Caco-2 (cell line): ENCODE data around the gene AOPEP. TPM values are rescaled to one million over a fixed set of nuclear protein-coding genes. Genes with fewer than 3 reads are reported as not detected.

ENCODE experiments used
- BruUV-seq: library from RNA; stranded (reverse); fragments of 400-500 nt; replicated peaks from 2 replicates; lab custom pipeline; 2021; lab: Mats Ljungman, UMichigan
- CTCF ChIA-PET: fragments of 300-600 bp; sonication (Branson Sonifier 250); formaldehyde crosslinking; loops from one replicate; lab custom pipeline; 2022; ENCODE audit warnings: antibody characterized with exemption; lab: Charles Lee
- POLR2A ChIA-PET: fragments of 300-600 bp; sonication (Branson Sonifier 250); formaldehyde crosslinking; loops from one replicate; lab custom pipeline; 2022; ENCODE audit warnings: antibody characterized with exemption; lab: Charles Lee
- DNase-seq, 2 experiments: peaks; one replicate each; pipeline versions ENCODE4 v3.0.0 to v3.0.0-alpha.2; 2020 to 2022
- H3K27me3 ChIP-seq: replicated peaks from 2 replicates; pipeline ENCODE4 v1.6.0; 2011; ENCODE audit warnings: low read length; ENCODE audit not compliant: control insufficient read depth, insufficient read depth
- H3K36me3 ChIP-seq: 2 replicates; pipeline ENCODE4 v1.5.1; 2011; ENCODE audit warnings: low read length; ENCODE audit not compliant: control insufficient read depth, insufficient read depth
- H3K4me1 ChIP-seq: fragments of 250-450 bp; sonication (Bioruptor Pico); 2 replicates; pipeline ENCODE4 v1.5.1; 2020; ENCODE audit warnings: mild to moderate bottlenecking
- H3K4me3 ChIP-seq: 2 replicates; pipeline ENCODE4 v1.5.1; 2011; ENCODE audit warnings: low read depth, mild to moderate bottlenecking, control low read depth, low read length
- H3K9me3 ChIP-seq: fragments of 250-450 bp; sonication (Bioruptor Pico); 2 replicates; pipeline ENCODE4 v1.5.1; 2020; ENCODE audit warnings: mild to moderate bottlenecking, moderate library complexity
- H3K27ac Mint-ChIP-seq: one replicate; pipeline ENCODE4 v1.8.0; 2022; ENCODE audit warnings: mixed read lengths; ENCODE audit not compliant: unreplicated experiment
- H3K27me3 Mint-ChIP-seq: one replicate; pipeline ENCODE4 v1.8.0; 2022; ENCODE audit warnings: mixed read lengths; ENCODE audit not compliant: insufficient read depth, unreplicated experiment
- H3K36me3 Mint-ChIP-seq: one replicate; pipeline ENCODE4 v1.8.0; 2022; ENCODE audit warnings: mild to moderate bottlenecking, mixed read lengths; ENCODE audit not compliant: insufficient read depth, unreplicated experiment
- H3K4me1 Mint-ChIP-seq: one replicate; pipeline ENCODE4 v1.8.0; 2022; ENCODE audit warnings: low read depth, mixed read lengths; ENCODE audit not compliant: unreplicated experiment
- H3K4me3 Mint-ChIP-seq: one replicate; pipeline ENCODE4 v1.8.0; 2022; ENCODE audit warnings: mild to moderate bottlenecking, moderate library complexity, mixed read lengths; ENCODE audit not compliant: unreplicated experiment
- H3K9me3 Mint-ChIP-seq: one replicate; pipeline ENCODE4 v1.8.0; 2022; ENCODE audit warnings: mixed read lengths; ENCODE audit not compliant: unreplicated experiment
- CTCF ChIP-seq, 2 experiments: fragments of 200-600 bp in 1 of 2; IDR thresholded peaks; 1 replicate in 1 of 2; 2 replicates in 1 of 2; pipeline versions ENCODE4 v1.5.1 to v1.8.0; 2011 to 2022; ENCODE audit warnings: antibody characterized with exemption in 1 of 2, control low read depth in 1 of 2, inconsistent platforms in 1 of 2, low read depth in 1 of 2, low read length in 1 of 2, mild to moderate bottlenecking in 1 of 2, moderate library complexity in 1 of 2; ENCODE audit not compliant: insufficient read depth in 1 of 2, severe bottlenecking in 1 of 2, unreplicated experiment in 1 of 2
- intact Hi-C: fragments of 100-400 bp; cut with micrococcal nuclease; formaldehyde crosslinking; loops from one replicate; pipeline ENCODE4 v1.10.0; 2022; ENCODE audit not compliant: unreplicated experiment
- total RNA-seq: library from RNA; stranded (reverse); gene quantifications from 2 replicates; pipeline ENCODE4 v1.2.3, GENCODE V29; 2022

AOPEP gene
- total RNA-seq, 1 experiment from 2014 or later, result 63.3 TPM

GRCh38 chr9:94901019-94901363, 174.5 kb downstream of the AOPEP start:
- CTCF ChIA-PET, result no interaction called here
- BruUV-seq, result no TSS peak
- no peak overlapping the region for H3K4me3 ChIP-seq

GRCh38 chr9:94903961-94904421, 177.5 kb downstream of the AOPEP start:
- Histone ChIP-seq H3K4me3 (no peak overlapping the region), H3K36me3 (no peaks in the 10 kb centered on the region), H3K4me1 (peaks cover 21% of the 10 kb centered on the region), H3K9me3 (no peaks in the 10 kb centered on the region), H3K27me3 (no peaks in the 10 kb centered on the region)
- no peak for DNase-seq
- ChIA-PET POLR2A (no interaction called here), CTCF (interaction anchor here (0.6 to 0.7 kb wide), 2 partner anchors 10 to 221 kb away, joined by 3 to 9 read pairs; no protein-coding TSS in a partner anchor)
- no peak for TF ChIP-seq CTCF (IDR thresholded peaks at IDR 0.05; ENCODE audit: insufficient read depth in 1 of 2, low read depth in 1 of 2, low read length in 1 of 2, severe bottlenecking in 1 of 2, unreplicated experiment in 1 of 2)
- BruUV-seq, result no TSS peak
- Mint-ChIP-seq H3K27me3 (no peaks in the 10 kb centered on the region), H3K4me1 (peaks cover 9% of the 10 kb centered on the region), H3K9me3 (no peaks in the 10 kb centered on the region), H3K4me3 (no peak overlapping the region), H3K27ac (no peak overlapping the region), H3K36me3 (no peaks in the 10 kb centered on the region)
- intact Hi-C loops, result no loop called here

More at GRCh38 chr9:94901019-94901363, 174.5 kb downstream of the AOPEP start:
- Mint-ChIP-seq H3K9me3 (no peaks in the 10 kb centered on the region), H3K27ac (no peak overlapping the region), H3K4me3 (no peak overlapping the region), H3K4me1 (peaks cover 16% of the 10 kb centered on the region), H3K36me3 (no peaks in the 10 kb centered on the region), H3K27me3 (no peaks in the 10 kb centered on the region)
- intact Hi-C loops, result no loop called here
- no peak for DNase-seq
- POLR2A ChIA-PET, result no interaction called here
- Histone ChIP-seq H3K4me1 (peaks cover 24% of the 10 kb centered on the region), H3K27me3 (no peaks in the 10 kb centered on the region), H3K9me3 (no peaks in the 10 kb centered on the region), H3K36me3 (no peaks in the 10 kb centered on the region)
- TF ChIP-seq CTCF (IDR thresholded peaks at IDR 0.05; ENCODE audit: insufficient read depth in 1 of 2, low read depth in 1 of 2, low read length in 1 of 2, severe bottlenecking in 1 of 2, unreplicated experiment in 1 of 2), result no peak

- no peaks in the 10 kb centered on the region for H3K9me3 Mint-ChIP-seq
- intact Hi-C loops, result no loop called here
- Histone ChIP-seq H3K4me3 (no peak overlapping the region), H3K27me3 (no peaks in the 10 kb centered on the region), H3K9me3 (no peaks in the 10 kb centered on the region), H3K4me1 (peaks cover 16% of the 10 kb centered on the region), H3K36me3 (no peaks in the 10 kb centered on the region)
- H3K27ac Mint-ChIP-seq, result no peak overlapping the region
- H3K27me3 Mint-ChIP-seq, result no peaks in the 10 kb centered on the region
- no TSS peak for BruUV-seq
- H3K36me3 Mint-ChIP-seq, result no peaks in the 10 kb centered on the region
- peaks cover 9% of the 10 kb centered on the region for H3K4me1 Mint-ChIP-seq
- no peak for DNase-seq
- TF ChIP-seq CTCF (IDR thresholded peaks at IDR 0.05; ENCODE audit: insufficient read depth in 1 of 2, low read depth in 1 of 2, low read length in 1 of 2, severe bottlenecking in 1 of 2, unreplicated experiment in 1 of 2), result no peak
- POLR2A ChIA-PET, result no interaction called here
- no peak overlapping the region for H3K4me3 Mint-ChIP-seq
- CTCF ChIA-PET, result interaction anchor here (0.6 kb wide), 1 partner anchor 10 kb away, joined by 3 read pairs; no protein-coding TSS in a partner anchor
Measured at GRCh38 chr9:94904806-94905205, 178.3 kb downstream of the AOPEP start.
